IMR-90 (cell line): ENCODE measurements around the gene LPGAT1.

Source experiments
- BHLHE40 ChIP-seq: fragments of 150-350 bp; IDR thresholded peaks from 2 replicates; pipeline ENCODE4 v1.6.1; 2016; ENCODE audit warnings: mild to moderate bottlenecking, low read depth, low read length
- CTCF ChIP-seq: conservative IDR thresholded peaks from 2 replicates; pipeline ENCODE4 v1.5.1; 2012; ENCODE audit warnings: mild to moderate bottlenecking, low read depth, low read length, improper control_type of control experiment
- MAZ ChIP-seq: IDR thresholded peaks from 2 replicates; pipeline ENCODE4 v1.6.1; 2012; ENCODE audit warnings: low read depth, mild to moderate bottlenecking, low read length, improper control_type of control experiment, moderate library complexity, borderline replicate concordance
- POLR2A ChIP-seq: IDR thresholded peaks from 2 replicates; pipeline ENCODE4 v1.6.1; 2012; ENCODE audit warnings: mild to moderate bottlenecking, low read depth, low read length
- SMC3 ChIP-seq: fragments of 150-350 bp; IDR thresholded peaks from 2 replicates; pipeline ENCODE4 v1.6.1; 2016; ENCODE audit warnings: low read depth, mild to moderate bottlenecking, antibody characterized with exemption, low read length, moderate library complexity

- TF ChIP-seq MAZ (no peak), CTCF (no peak), BHLHE40 (no peak), SMC3 (no peak), POLR2A (no peak)
Observed at GRCh38 chr1:211762206-211762605, 68.4 kb downstream of the LPGAT1 start.
